HepG2 (cell line): ENCODE measurements around the gene TNFAIP1. TPM values are rescaled to one million over a fixed set of nuclear protein-coding genes. Genes with fewer than 3 reads are reported as not detected.

Experiments used
- ARNTL ChIP-seq: sonication (generic); formaldehyde crosslinking; IDR thresholded peaks from 2 replicates; pipeline ENCODE4 v1.4.0; 2020; ENCODE audit warnings: mild to moderate bottlenecking, missing genetic modification reagents
- CCAR2 ChIP-seq: fragments of 200-400 bp; formaldehyde crosslinking; optimal IDR thresholded peaks from 2 replicates; pipeline ENCODE3; 2018; ENCODE audit warnings: low read depth, mild to moderate bottlenecking, low read length, moderate library complexity
- ELF1 ChIP-seq: sonication (generic); formaldehyde crosslinking; IDR thresholded peaks from 2 replicates; pipeline ENCODE4 v1.4.0; 2020; ENCODE audit warnings: missing genetic modification reagents
- MBNL3 ChIP-seq: fragments of 250-450 bp; sonication (Bioruptor Pico); conservative IDR thresholded peaks from 2 replicates; pipeline ENCODE4 v1.8.0; 2022; ENCODE audit warnings: mild to moderate bottlenecking, inconsistent platforms
- MXD4 ChIP-seq: IDR thresholded peaks from 2 replicates; pipeline ENCODE4 v1.6.1; 2016; ENCODE audit warnings: mild to moderate bottlenecking, missing biosample characterization, missing genetic modification reagents
- NONO ChIP-seq, 2 experiments: fragments of 450-650 bp in 1 of 2; sonication (generic) in 1 of 2; formaldehyde crosslinking in 1 of 2; IDR thresholded peaks in 1 of 2; conservative IDR thresholded peaks in 1 of 2; 2 replicates each; pipeline versions ENCODE4 v1.6.1 to v1.8.0; 2017 to 2022; ENCODE audit warnings: mild to moderate bottlenecking in 1 of 2, missing genetic modification reagents in 1 of 2, moderate library complexity in 1 of 2
- SMAD9 ChIP-seq: sonication (generic); formaldehyde crosslinking; IDR thresholded peaks from 2 replicates; pipeline ENCODE4 v1.5.1; 2020; ENCODE audit warnings: mild to moderate bottlenecking, missing genetic modification reagents
- TRAFD1 ChIP-seq: sonication (generic); formaldehyde crosslinking; IDR thresholded peaks from 2 replicates; pipeline ENCODE4 v1.5.1; 2020; ENCODE audit warnings: missing genetic modification reagents, mild to moderate bottlenecking, borderline replicate concordance
- ZNF562 ChIP-seq: sonication (generic); formaldehyde crosslinking; IDR thresholded peaks from 2 replicates; pipeline ENCODE4 v1.8.0; 2022; ENCODE audit warnings: missing genetic modification reagents, borderline replicate concordance
- ZNF740 ChIP-seq: sonication (generic); formaldehyde crosslinking; IDR thresholded peaks from 2 replicates; pipeline ENCODE4 v1.4.0; 2020; ENCODE audit warnings: missing genetic modification reagents
- polyA plus RNA-seq, 8 experiments: library from polyadenylated mRNA; depleted of rRNA in 3 of 8; stranded (reverse) in 7 of 8; unstranded in 1 of 8; fragments of >200 nt; fragmentation: Illumina TruSeq in 4 of 8; extraction: Trizol in 4 of 8; gene quantifications; 2 replicates each; pipeline versions ENCODE4 v1.2.1 to v1.2.3, GENCODE V29; 2011 to 2016; ENCODE audit warnings: low read depth in 4 of 8, missing spikeins in 1 of 8, mixed read lengths in 1 of 8; ENCODE audit not compliant: insufficient read depth in 1 of 8
- total RNA-seq, 5 experiments: library from RNA; depleted of rRNA; stranded (reverse); fragments of >200 nt; fragmentation: Illumina TruSeq; extraction: Trizol; gene quantifications; 2 replicates each; pipeline ENCODE4 v1.2.3, GENCODE V29; 2016; ENCODE audit warnings: low read depth in 1 of 5
- TF ChIP-seq, protein P1 (sequence below): sonication (generic); formaldehyde crosslinking; IDR thresholded peaks from 2 replicates; pipeline ENCODE4 v1.5.1; 2020; ENCODE audit warnings: mild to moderate bottlenecking, moderate library complexity, missing genetic modification reagents
- TF ChIP-seq, protein P2 (sequence below): sonication (generic); formaldehyde crosslinking; IDR thresholded peaks from 2 replicates; pipeline ENCODE4 v1.5.0; 2020; ENCODE audit warnings: mild to moderate bottlenecking, low read depth, missing genetic modification reagents, borderline replicate concordance
- TF ChIP-seq, protein P3 (sequence below): sonication (generic); formaldehyde crosslinking; IDR thresholded peaks from 2 replicates; pipeline ENCODE4 v1.5.1; 2020; ENCODE audit warnings: mild to moderate bottlenecking, missing genetic modification reagents, borderline replicate concordance
- TF ChIP-seq, protein P4 (sequence below): sonication (generic); formaldehyde crosslinking; conservative IDR thresholded peaks from 2 replicates; pipeline ENCODE4 v1.4.0; 2020; ENCODE audit warnings: missing genetic modification reagents
- TF ChIP-seq, protein P5 (sequence below): sonication (generic); formaldehyde crosslinking; IDR thresholded peaks from 2 replicates; pipeline ENCODE4 v1.5.0; 2020; ENCODE audit warnings: mild to moderate bottlenecking, missing genetic modification reagents
- TF ChIP-seq, protein P6 (sequence below): sonication (generic); formaldehyde crosslinking; IDR thresholded peaks from 2 replicates; pipeline ENCODE4 v1.4.0; 2020; ENCODE audit warnings: mild to moderate bottlenecking, missing genetic modification reagents, borderline replicate concordance

Gene TNFAIP1
- total and polyA plus RNA-seq, 2 of the 13 experiments (the other 11 are each of a cell fraction or from before 2014, with no cell fraction given): 17.5 to 40.6 TPM

GRCh38 chr17:28367641-28368305, 32.2 kb downstream of the TNFAIP1 start (continued):
- TF ChIP-seq, protein P1, sequence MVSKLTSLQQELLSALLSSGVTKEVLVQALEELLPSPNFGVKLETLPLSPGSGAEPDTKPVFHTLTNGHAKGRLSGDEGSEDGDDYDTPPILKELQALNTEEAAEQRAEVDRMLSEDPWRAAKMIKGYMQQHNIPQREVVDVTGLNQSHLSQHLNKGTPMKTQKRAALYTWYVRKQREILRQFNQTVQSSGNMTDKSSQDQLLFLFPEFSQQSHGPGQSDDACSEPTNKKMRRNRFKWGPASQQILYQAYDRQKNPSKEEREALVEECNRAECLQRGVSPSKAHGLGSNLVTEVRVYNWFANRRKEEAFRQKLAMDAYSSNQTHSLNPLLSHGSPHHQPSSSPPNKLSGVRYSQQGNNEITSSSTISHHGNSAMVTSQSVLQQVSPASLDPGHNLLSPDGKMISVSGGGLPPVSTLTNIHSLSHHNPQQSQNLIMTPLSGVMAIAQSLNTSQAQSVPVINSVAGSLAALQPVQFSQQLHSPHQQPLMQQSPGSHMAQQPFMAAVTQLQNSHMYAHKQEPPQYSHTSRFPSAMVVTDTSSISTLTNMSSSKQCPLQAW (CRISPR knock-in tag): no peak
- TF ChIP-seq MBNL3 (CRISPR knock-in tag) (no peak), ELF1 (no peak), SMAD9 (CRISPR knock-in tag) (no peak), ZNF740 (CRISPR knock-in tag) (no peak), CCAR2 (no peak), MXD4 (no peak), NONO (IDR thresholded peaks at IDR 0.05) (no peak), NONO (CRISPR knock-in tag; conservative IDR thresholded peaks at IDR 0.05) (no peak), ZNF562 (no peak), TRAFD1 (CRISPR knock-in tag) (0 out of 2 replicates have a peak, but pooled peaks have one; percentile 24), ARNTL (0 out of 2 replicates have a peak, but pooled peaks have one; percentile 5)
- TF ChIP-seq, protein P2, sequence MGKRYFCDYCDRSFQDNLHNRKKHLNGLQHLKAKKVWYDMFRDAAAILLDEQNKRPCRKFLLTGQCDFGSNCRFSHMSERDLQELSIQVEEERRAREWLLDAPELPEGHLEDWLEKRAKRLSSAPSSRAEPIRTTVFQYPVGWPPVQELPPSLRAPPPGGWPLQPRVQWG (CRISPR knock-in tag): no peak
- TF ChIP-seq, protein P3, sequence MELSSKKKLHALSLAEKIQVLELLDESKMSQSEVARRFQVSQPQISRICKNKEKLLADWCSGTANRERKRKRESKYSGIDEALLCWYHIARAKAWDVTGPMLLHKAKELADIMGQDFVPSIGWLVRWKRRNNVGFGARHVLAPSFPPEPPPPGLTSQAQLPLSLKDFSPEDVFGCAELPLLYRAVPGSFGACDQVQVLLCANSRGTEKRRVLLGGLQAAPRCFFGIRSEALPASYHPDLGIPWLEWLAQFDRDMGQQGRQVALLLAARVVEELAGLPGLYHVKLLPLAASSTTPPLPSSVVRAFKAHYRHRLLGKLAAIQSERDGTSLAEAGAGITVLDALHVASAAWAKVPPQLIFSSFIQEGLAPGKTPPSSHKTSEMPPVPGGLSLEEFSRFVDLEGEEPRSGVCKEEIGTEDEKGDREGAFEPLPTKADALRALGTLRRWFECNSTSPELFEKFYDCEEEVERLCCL (CRISPR knock-in tag): no peak
- TF ChIP-seq, protein P4, sequence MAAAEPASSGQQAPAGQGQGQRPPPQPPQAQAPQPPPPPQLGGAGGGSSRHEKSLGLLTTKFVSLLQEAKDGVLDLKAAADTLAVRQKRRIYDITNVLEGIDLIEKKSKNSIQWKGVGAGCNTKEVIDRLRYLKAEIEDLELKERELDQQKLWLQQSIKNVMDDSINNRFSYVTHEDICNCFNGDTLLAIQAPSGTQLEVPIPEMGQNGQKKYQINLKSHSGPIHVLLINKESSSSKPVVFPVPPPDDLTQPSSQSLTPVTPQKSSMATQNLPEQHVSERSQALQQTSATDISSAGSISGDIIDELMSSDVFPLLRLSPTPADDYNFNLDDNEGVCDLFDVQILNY (CRISPR knock-in tag): no peak
- TF ChIP-seq, protein P5, sequence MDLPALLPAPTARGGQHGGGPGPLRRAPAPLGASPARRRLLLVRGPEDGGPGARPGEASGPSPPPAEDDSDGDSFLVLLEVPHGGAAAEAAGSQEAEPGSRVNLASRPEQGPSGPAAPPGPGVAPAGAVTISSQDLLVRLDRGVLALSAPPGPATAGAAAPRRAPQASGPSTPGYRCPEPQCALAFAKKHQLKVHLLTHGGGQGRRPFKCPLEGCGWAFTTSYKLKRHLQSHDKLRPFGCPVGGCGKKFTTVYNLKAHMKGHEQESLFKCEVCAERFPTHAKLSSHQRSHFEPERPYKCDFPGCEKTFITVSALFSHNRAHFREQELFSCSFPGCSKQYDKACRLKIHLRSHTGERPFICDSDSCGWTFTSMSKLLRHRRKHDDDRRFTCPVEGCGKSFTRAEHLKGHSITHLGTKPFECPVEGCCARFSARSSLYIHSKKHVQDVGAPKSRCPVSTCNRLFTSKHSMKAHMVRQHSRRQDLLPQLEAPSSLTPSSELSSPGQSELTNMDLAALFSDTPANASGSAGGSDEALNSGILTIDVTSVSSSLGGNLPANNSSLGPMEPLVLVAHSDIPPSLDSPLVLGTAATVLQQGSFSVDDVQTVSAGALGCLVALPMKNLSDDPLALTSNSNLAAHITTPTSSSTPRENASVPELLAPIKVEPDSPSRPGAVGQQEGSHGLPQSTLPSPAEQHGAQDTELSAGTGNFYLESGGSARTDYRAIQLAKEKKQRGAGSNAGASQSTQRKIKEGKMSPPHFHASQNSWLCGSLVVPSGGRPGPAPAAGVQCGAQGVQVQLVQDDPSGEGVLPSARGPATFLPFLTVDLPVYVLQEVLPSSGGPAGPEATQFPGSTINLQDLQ (CRISPR knock-in tag): no peak
- TF ChIP-seq, protein P6, sequence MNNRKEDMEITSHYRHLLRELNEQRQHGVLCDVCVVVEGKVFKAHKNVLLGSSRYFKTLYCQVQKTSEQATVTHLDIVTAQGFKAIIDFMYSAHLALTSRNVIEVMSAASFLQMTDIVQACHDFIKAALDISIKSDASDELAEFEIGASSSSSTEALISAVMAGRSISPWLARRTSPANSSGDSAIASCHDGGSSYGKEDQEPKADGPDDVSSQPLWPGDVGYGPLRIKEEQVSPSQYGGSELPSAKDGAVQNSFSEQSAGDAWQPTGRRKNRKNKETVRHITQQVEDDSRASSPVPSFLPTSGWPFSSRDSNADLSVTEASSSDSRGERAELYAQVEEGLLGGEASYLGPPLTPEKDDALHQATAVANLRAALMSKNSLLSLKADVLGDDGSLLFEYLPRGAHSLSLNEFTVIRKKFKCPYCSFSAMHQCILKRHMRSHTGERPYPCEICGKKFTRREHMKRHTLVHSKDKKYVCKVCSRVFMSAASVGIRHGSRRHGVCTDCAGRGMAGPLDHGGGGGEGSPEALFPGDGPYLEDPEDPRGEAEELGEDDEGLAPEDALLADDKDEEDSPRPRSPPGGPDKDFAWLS (CRISPR knock-in tag): no peak
